Liver (tissue), 9 donors: ENCODE measurements around the gene PNMA1. TPM values are rescaled to one million over a fixed set of nuclear protein-coding genes. Genes with fewer than 3 reads are reported as not detected.

Experiments
- DNase-seq: peaks from one replicate; pipeline ENCODE4 v3.0.0-alpha.2; 2017; ENCODE audit warnings: low spot score
- H3K27ac ChIP-seq, 2 donors: one replicate each; pipeline ENCODE4 v1.7.0; 2013; ENCODE audit warnings: inconsistent platforms in 2 of 2, low read length in 2 of 2, control low read depth in 1 of 2, low read depth in 1 of 2, mild to moderate bottlenecking in 1 of 2
- H3K27me3 ChIP-seq, 4 donors: one replicate each; pipeline versions ENCODE4 v1.6.1 to v1.7.0; 2013; ENCODE audit warnings: low read length in 3 of 4, inconsistent platforms in 1 of 4, mild to moderate bottlenecking in 1 of 4, moderate library complexity in 1 of 4; ENCODE audit not compliant: control insufficient read depth in 4 of 4, insufficient read depth in 4 of 4
- H3K36me3 ChIP-seq, 4 donors: one replicate each; pipeline versions ENCODE4 v1.6.1 to v1.7.0; 2013; ENCODE audit warnings: low read length in 3 of 4, mild to moderate bottlenecking in 3 of 4, low read depth in 1 of 4, moderate library complexity in 1 of 4; ENCODE audit not compliant: control insufficient read depth in 4 of 4, insufficient read depth in 3 of 4
- H3K4me1 ChIP-seq, 4 donors: one replicate each; pipeline versions ENCODE4 v1.6.1 to v1.7.0; 2013; ENCODE audit warnings: low read length in 3 of 4, mild to moderate bottlenecking in 3 of 4, moderate library complexity in 1 of 4; ENCODE audit not compliant: control insufficient read depth in 4 of 4, insufficient read depth in 4 of 4
- H3K4me3 ChIP-seq, 3 donors: one replicate each; pipeline versions ENCODE4 v1.6.1 to v1.7.0; 2013; ENCODE audit warnings: low read length in 3 of 3, control low read depth in 1 of 3, low read depth in 1 of 3, mild to moderate bottlenecking in 1 of 3
- H3K9ac ChIP-seq, 2 donors: one replicate each; pipeline ENCODE4 v1.7.0; 2013; ENCODE audit warnings: low read length in 2 of 2, mild to moderate bottlenecking in 2 of 2, moderate library complexity in 2 of 2, control low read depth in 1 of 2, low read depth in 1 of 2
- H3K9me3 ChIP-seq, 4 donors: one replicate each; pipeline versions ENCODE4 v1.6.1 to v1.7.0; 2013; ENCODE audit warnings: low read length in 3 of 4; ENCODE audit not compliant: control insufficient read depth in 4 of 4
- EGR1 ChIP-seq, 2 donors: IDR thresholded peaks; 2 replicates each; pipeline ENCODE4 v1.6.1; 2016 to 2018; ENCODE audit warnings: antibody characterized with exemption in 2 of 2, low read depth in 2 of 2
- FOXA1 ChIP-seq: IDR thresholded peaks from 2 replicates; pipeline ENCODE4 v1.6.1; 2016; ENCODE audit warnings: antibody characterized with exemption
- FOXA2 ChIP-seq: IDR thresholded peaks from 2 replicates; pipeline ENCODE4 v1.6.1; 2016; ENCODE audit warnings: antibody characterized with exemption
- GABPA ChIP-seq, 2 donors: IDR thresholded peaks in 1 of 2; conservative IDR thresholded peaks in 1 of 2; 2 replicates each; pipeline ENCODE4 v1.6.1; 2016; ENCODE audit warnings: antibody characterized with exemption in 2 of 2, mild to moderate bottlenecking in 1 of 2, moderate library complexity in 1 of 2
- HNF4A ChIP-seq, 2 donors: conservative IDR thresholded peaks; 2 replicates each; pipeline ENCODE4 v1.6.1; 2016; ENCODE audit warnings: antibody characterized with exemption in 2 of 2, mild to moderate bottlenecking in 2 of 2
- HNF4G ChIP-seq: IDR thresholded peaks from 2 replicates; pipeline ENCODE4 v1.6.1; 2016; ENCODE audit warnings: antibody characterized with exemption
- JUND ChIP-seq, 2 donors: IDR thresholded peaks; 2 replicates each; pipeline ENCODE4 v1.6.1; 2016; ENCODE audit warnings: antibody characterized with exemption in 2 of 2
- NR2F2 ChIP-seq: IDR thresholded peaks from 2 replicates; pipeline ENCODE4 v1.6.1; 2016; ENCODE audit warnings: antibody characterized with exemption
- RAD21 ChIP-seq, 2 donors: IDR thresholded peaks; 2 replicates each; pipeline ENCODE4 v1.6.1; 2016; ENCODE audit warnings: antibody characterized with exemption in 2 of 2, mild to moderate bottlenecking in 2 of 2
- SP1 ChIP-seq: IDR thresholded peaks from 2 replicates; pipeline ENCODE4 v1.6.1; 2018; ENCODE audit warnings: antibody characterized with exemption, mild to moderate bottlenecking
- TAF1 ChIP-seq: conservative IDR thresholded peaks from 2 replicates; pipeline ENCODE4 v1.6.1; 2016; ENCODE audit warnings: antibody characterized with exemption, mild to moderate bottlenecking
- YY1 ChIP-seq: IDR thresholded peaks from 2 replicates; pipeline ENCODE4 v1.6.1; 2016; ENCODE audit warnings: antibody characterized with exemption, mild to moderate bottlenecking
- WGBS: extraction: QIAGEN DNeasy Blood & Tissue Kit; methylation state at CpG from one replicate; pipeline ENCODE4 v1.1.7; 2013; 5-methylcytosine and 5-hydroxymethylcytosine counted together
- polyA plus RNA-seq, 2 donors: library from polyadenylated mRNA; stranded (reverse) in 1 of 2; unstranded in 1 of 2; fragments of 200-250 nt in 1 of 2; fragments of >200 nt in 1 of 2; fragmentation: Nextera tagmentation in 1 of 2; extraction: Ambion mirVana in 1 of 2; gene quantifications; one replicate each; pipeline versions ENCODE4 v1.2.1 to v1.2.3, GENCODE V29; 2013 to 2015
- total RNA-seq, 2 donors: library from RNA; depleted of rRNA; stranded (reverse); fragments of >200 nt; gene quantifications; one replicate each; pipeline ENCODE4 v1.2.3, GENCODE V29; 2014
- TF ChIP-seq, protein P1 (sequence below): IDR thresholded peaks from 2 replicates; pipeline ENCODE4 v1.6.1; 2016; ENCODE audit warnings: antibody characterized with exemption, mild to moderate bottlenecking
- TF ChIP-seq, protein P2 (sequence below): IDR thresholded peaks from 2 replicates; pipeline ENCODE4 v1.6.1; 2016; ENCODE audit warnings: antibody characterized with exemption
- TF ChIP-seq, protein P3 (sequence below): IDR thresholded peaks from 2 replicates; pipeline ENCODE4 v1.6.1; 2016; ENCODE audit warnings: antibody characterized with exemption
- TF ChIP-seq, protein P4 (sequence below): fragments of 150-350 bp; IDR thresholded peaks from 2 replicates; pipeline ENCODE4 v1.5.1; 2017; ENCODE audit warnings: improper control_type of control experiment, low read depth, low read length; ENCODE audit not compliant: missing input control
- TF ChIP-seq, protein P5 (sequence below): IDR thresholded peaks from 2 replicates; pipeline ENCODE4 v1.6.1; 2016; ENCODE audit warnings: antibody characterized with exemption
- donor health status: healthy.
- donor health status: healthy.
- donor health status: healthy.
- donor health status: healthy.
- donor health status: healthy.

The PNMA1 gene
- total and polyA plus RNA-seq, 4 donors: 2.3 to 10.4 (median 3.4) TPM

DNA sequence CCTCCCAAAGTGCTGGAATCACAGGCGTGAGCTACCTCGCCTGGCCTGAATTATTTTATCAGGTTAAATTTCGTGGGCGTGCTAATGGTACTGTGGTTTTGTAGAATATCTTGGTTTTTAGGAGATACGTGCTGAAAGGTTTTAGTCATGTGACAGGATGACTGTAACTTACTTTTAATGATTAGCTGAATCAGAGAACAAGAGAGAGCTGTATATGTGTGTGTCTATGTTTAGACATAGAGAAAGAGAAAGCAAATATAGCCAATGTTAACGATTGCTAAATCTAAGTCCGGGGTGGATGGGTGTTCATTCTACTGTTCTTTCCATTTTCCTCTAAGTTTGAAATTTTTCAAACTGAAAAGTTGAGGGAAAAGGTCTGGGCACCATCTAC lies 9.2 kb upstream of the PNMA1 start:
- Histone ChIP-seq H3K27ac (peak overlapping the region; percentile 78 to 81), H3K4me3 (no peak overlapping the region), H3K27me3 (no peaks in the 10 kb centered on the region), H3K9me3 (no peaks in the 10 kb centered on the region), H3K4me1 (peaks cover 13 to 52% (median 45%) of the 10 kb centered on the region in 4 donors), H3K36me3 (peaks cover 9 to 65% (median 40%) of the 10 kb centered on the region in 4 donors), H3K9ac (peak overlapping the region in 1 of 2 donors; percentile 21)
- TF ChIP-seq SP1 (no peak), HNF4A (conservative IDR thresholded peaks at IDR 0.05) (no peak), FOXA1 (no peak), YY1 (no peak), NR2F2 (no peak)
- TF ChIP-seq, protein P1, sequence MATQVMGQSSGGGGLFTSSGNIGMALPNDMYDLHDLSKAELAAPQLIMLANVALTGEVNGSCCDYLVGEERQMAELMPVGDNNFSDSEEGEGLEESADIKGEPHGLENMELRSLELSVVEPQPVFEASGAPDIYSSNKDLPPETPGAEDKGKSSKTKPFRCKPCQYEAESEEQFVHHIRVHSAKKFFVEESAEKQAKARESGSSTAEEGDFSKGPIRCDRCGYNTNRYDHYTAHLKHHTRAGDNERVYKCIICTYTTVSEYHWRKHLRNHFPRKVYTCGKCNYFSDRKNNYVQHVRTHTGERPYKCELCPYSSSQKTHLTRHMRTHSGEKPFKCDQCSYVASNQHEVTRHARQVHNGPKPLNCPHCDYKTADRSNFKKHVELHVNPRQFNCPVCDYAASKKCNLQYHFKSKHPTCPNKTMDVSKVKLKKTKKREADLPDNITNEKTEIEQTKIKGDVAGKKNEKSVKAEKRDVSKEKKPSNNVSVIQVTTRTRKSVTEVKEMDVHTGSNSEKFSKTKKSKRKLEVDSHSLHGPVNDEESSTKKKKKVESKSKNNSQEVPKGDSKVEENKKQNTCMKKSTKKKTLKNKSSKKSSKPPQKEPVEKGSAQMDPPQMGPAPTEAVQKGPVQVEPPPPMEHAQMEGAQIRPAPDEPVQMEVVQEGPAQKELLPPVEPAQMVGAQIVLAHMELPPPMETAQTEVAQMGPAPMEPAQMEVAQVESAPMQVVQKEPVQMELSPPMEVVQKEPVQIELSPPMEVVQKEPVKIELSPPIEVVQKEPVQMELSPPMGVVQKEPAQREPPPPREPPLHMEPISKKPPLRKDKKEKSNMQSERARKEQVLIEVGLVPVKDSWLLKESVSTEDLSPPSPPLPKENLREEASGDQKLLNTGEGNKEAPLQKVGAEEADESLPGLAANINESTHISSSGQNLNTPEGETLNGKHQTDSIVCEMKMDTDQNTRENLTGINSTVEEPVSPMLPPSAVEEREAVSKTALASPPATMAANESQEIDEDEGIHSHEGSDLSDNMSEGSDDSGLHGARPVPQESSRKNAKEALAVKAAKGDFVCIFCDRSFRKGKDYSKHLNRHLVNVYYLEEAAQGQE: no peak
- TF ChIP-seq, protein P2, sequence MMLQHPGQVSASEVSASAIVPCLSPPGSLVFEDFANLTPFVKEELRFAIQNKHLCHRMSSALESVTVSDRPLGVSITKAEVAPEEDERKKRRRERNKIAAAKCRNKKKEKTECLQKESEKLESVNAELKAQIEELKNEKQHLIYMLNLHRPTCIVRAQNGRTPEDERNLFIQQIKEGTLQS: no peak
- DNase-seq: no peak
- 49% methylated on average over 7 of the region's 7 CpGs for WGBS

DNA sequence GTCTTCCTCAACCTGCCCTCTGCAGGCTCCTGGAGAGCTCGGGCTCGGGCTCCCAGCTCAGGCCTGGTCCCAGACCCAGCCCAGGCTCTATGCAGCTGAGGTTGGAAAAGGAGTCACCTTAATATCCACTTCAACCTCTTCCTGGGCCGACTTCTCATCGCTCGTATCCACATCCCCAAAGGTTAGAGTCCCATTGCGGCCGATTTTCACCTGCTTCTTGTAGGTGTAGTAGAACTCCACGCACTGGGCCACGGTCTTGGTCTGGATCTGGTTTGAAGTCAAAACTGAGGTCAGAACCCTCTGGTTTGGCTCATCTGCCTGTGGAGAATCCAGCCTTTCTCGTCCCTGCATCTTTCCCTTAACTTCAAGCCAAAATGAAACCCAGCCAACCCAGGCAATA lies 8.4 kb upstream of the PNMA1 start:
- whole genome bisulfite sequencing: 86% methylated on average over 10 of the region's 10 CpGs
- H3K9me3 ChIP-seq: no peaks in the 10 kb centered on the region
- TF ChIP-seq, protein P1: no peak
- TF ChIP-seq SP1: no peak
- TF ChIP-seq YY1: no peak
- no peak for TF ChIP-seq GABPA (IDR thresholded peaks at IDR 0.05 in 1 of 2, conservative IDR thresholded peaks at IDR 0.05 in 1 of 2)
- no peak for TF ChIP-seq NR2F2
- TF ChIP-seq JUND (IDR thresholded peaks at IDR 0.05): no peak
- no peak for TF ChIP-seq FOXA1
- TF ChIP-seq, protein P3, sequence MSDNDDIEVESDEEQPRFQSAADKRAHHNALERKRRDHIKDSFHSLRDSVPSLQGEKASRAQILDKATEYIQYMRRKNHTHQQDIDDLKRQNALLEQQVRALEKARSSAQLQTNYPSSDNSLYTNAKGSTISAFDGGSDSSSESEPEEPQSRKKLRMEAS: no peak
- TF ChIP-seq, protein P4, sequence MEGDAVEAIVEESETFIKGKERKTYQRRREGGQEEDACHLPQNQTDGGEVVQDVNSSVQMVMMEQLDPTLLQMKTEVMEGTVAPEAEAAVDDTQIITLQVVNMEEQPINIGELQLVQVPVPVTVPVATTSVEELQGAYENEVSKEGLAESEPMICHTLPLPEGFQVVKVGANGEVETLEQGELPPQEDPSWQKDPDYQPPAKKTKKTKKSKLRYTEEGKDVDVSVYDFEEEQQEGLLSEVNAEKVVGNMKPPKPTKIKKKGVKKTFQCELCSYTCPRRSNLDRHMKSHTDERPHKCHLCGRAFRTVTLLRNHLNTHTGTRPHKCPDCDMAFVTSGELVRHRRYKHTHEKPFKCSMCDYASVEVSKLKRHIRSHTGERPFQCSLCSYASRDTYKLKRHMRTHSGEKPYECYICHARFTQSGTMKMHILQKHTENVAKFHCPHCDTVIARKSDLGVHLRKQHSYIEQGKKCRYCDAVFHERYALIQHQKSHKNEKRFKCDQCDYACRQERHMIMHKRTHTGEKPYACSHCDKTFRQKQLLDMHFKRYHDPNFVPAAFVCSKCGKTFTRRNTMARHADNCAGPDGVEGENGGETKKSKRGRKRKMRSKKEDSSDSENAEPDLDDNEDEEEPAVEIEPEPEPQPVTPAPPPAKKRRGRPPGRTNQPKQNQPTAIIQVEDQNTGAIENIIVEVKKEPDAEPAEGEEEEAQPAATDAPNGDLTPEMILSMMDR: no peak
- TF ChIP-seq HNF4A (conservative IDR thresholded peaks at IDR 0.05): no peak
- TF ChIP-seq, protein P5, sequence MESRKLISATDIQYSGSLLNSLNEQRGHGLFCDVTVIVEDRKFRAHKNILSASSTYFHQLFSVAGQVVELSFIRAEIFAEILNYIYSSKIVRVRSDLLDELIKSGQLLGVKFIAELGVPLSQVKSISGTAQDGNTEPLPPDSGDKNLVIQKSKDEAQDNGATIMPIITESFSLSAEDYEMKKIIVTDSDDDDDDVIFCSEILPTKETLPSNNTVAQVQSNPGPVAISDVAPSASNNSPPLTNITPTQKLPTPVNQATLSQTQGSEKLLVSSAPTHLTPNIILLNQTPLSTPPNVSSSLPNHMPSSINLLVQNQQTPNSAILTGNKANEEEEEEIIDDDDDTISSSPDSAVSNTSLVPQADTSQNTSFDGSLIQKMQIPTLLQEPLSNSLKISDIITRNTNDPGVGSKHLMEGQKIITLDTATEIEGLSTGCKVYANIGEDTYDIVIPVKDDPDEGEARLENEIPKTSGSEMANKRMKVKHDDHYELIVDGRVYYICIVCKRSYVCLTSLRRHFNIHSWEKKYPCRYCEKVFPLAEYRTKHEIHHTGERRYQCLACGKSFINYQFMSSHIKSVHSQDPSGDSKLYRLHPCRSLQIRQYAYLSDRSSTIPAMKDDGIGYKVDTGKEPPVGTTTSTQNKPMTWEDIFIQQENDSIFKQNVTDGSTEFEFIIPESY: no peak
- TF ChIP-seq FOXA2: no peak
- no peak for TF ChIP-seq TAF1
- TF ChIP-seq RAD21 (IDR thresholded peaks at IDR 0.05): no peak
- TF ChIP-seq HNF4G: no peak
- no peak for TF ChIP-seq EGR1 (IDR thresholded peaks at IDR 0.05; ENCODE audit: low read depth in 2 of 2)
- TF ChIP-seq, protein P2: no peak
- H3K27me3 ChIP-seq: no peaks in the 10 kb centered on the region
- no peak overlapping the region for H3K4me3 ChIP-seq
- peaks cover 13 to 69% (median 40%) of the 10 kb centered on the region in 4 donors for H3K36me3 ChIP-seq
- no peak overlapping the region for H3K9ac ChIP-seq
- no peak overlapping the region for H3K27ac ChIP-seq
- DNase-seq: no peak
- H3K4me1 ChIP-seq: peaks cover 13 to 52% (median 45%) of the 10 kb centered on the region in 4 donors
